Right hindlimb (tissue), 1 donor: ENCODE data around the gene SLC46A1.

Experiments used
- DNase-seq: peaks from one replicate; pipeline ENCODE4 v3.0.0-alpha.2; 2018

Gene SLC46A1

DNA sequence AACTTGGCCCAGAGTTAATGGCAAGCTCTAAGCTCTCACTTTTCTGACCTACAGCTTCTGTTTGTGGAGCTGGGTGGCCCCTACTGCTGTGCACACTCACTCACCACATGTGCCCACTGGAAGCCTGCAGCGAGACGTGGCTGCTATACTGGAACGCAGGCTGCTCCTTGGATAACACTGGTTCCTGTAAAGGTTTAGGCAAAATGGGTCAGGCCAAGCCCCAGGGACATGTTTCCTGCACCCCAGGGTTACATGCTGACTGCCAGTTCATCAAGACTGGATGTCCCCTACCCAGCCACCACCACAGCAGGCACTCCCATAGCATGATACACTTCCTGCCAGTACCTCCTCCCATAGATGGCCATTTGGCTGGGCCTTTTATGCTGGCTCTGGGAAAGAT lies 57.0 kb downstream of the SLC46A1 start:
- DNase-seq, result no peak

DNA sequence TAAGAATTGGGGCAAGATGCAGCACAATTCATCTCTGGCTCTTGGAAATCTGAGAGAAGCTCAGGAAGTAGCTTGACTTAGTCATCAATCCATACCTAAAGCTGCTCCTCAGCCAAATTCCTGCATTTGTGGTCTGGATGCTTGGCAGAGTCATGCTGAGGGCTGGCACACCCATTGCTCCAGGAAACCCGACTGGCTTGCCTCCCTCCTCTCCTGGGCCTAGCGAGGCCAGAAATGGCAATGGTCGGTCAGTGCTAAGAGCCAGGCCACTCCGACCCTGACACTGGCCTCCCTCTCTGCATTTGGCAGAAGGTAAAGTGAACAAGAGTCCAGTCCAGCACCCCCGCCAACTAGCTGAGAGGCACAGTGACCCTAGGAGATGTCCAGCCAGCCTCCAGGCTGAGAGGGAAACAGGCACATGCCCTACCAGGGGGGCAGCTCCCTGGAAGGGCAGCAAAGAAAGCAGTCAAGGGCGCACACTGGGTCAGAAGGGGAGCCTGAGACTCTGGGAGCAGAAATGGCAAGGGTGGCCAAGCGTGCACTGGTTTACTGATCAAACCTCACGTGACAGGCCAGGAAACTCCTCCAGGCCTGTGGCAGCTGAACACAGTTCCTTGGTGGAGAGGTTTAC lies 58.6 kb downstream of the SLC46A1 start:
- no peak for DNase-seq

DNA sequence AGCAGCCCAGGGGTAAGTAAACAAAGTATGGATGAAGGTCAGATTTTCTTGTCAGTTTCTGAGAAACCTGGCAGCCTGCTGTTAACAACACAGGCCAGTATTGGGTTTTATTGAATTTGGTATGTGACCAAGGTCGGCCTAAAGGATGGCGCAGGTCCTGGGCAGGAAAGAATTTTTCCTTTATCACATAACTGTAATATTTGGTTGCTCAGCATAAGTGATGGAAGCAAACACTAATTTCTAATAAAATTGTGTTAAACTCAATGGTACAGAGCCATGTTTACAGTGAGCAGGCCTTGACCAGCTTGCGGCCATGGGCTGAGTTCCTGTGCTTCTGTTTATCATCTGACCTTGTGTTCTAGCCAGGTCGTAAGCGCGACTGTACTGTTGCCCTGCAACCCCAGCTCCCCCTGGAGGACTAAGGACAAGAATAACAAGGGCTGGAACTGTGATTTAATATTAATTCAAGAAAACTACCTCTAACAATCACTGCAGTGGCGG lies 59.2 kb downstream of the SLC46A1 start:
- no peak for DNase-seq

- no peak for DNase-seq
Measured at GRCh38 chr17:28346199-28346580, 59.8 kb downstream of the SLC46A1 start.

- DNase-seq, result no peak
Measured at GRCh38 chr17:28345419-28346198, 60.4 kb downstream of the SLC46A1 start.
